NCI-H146 treated with DMSO at 0.1 percent for 48 hours (cell line): ENCODE data around the gene GALNT12.

Experiments used
- DNase-seq: peaks from one replicate; lab custom pipeline; 2025; ENCODE audit not compliant: unreplicated experiment; lab: John Stamatoyannopoulos, UW

GALNT12 gene

DNA sequence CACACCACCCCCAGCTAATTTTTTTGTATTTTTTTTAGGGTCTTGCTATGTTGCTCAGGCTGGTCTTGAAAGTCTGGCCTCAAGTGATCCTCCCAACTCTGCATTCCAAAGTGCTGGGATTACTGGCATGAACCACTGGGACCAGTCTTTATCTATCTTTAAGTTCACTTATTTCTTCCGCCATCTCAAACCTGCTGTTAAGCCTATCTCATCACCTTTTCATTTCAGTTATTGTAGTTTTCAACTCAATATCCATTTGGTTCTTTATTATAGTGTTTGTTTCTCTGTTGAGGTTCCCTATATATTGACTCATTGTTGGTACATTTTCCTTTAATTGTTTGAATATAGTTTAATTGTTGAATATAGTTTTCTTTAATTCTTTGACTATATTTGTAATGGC is 48.1 kb downstream of the GALNT12 start:
- no peak for DNase-seq

DNA sequence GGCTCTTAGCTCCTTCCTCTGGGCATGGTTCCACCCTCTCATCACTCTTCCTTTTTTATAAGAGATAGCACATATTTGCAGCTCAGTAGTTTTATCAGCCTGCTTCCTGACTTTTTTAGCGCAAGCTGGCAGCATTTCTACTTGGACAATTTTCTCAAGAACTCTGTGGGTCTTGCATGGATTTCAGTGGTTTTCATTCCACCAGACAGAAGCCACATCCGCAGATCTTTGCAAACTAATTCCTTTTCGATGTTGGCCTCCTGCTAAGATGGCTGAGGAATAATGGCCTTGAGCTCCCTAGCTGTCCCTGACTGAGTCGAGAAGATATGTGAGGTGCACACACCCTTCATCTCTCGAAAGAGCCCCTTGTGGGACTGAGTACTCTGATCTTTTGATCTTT is 49.5 kb downstream of the GALNT12 start:
- no peak for DNase-seq

DNA sequence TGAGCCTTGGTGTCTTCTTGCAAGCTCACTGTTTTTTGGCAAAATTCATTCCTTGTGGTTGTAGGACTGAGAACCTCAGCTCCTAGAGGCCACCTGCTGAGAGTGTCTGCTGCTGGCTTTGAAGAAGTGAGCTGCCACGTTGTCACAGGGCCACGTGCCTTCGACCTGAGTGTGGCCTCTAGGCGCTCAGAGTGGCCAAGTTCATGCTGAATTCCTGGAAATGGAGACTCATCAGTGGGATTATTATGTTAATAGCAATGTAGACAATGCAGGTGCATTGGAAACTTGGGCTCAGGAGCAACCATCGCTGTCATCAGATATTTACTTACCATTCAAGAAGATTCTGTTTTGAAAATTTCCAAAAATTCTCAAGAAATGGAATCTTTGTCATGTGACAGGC is 52.5 kb downstream of the GALNT12 start:
- DNase-seq = no peak

DNA sequence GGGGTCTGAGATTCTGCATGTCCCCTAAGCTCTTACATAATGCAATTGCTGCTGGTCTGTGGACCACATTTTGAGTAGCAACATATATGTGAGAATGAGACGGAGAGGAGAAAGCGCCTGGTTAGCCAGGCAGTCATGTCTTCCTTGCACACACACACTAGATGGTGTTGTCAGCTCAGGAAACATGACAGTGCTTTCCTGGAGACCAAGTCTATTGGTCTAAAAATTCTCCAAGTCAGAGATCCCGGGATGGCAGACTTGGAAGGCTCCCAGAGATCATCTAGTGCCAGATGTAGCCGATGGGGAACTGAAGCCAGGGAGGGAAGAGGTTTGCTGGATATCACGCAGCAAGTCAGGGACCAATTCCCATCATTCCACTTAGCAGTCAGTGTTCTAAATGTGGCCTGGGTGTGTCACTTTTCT is 53.4 kb downstream of the GALNT12 start:
- no peak for DNase-seq

DNA sequence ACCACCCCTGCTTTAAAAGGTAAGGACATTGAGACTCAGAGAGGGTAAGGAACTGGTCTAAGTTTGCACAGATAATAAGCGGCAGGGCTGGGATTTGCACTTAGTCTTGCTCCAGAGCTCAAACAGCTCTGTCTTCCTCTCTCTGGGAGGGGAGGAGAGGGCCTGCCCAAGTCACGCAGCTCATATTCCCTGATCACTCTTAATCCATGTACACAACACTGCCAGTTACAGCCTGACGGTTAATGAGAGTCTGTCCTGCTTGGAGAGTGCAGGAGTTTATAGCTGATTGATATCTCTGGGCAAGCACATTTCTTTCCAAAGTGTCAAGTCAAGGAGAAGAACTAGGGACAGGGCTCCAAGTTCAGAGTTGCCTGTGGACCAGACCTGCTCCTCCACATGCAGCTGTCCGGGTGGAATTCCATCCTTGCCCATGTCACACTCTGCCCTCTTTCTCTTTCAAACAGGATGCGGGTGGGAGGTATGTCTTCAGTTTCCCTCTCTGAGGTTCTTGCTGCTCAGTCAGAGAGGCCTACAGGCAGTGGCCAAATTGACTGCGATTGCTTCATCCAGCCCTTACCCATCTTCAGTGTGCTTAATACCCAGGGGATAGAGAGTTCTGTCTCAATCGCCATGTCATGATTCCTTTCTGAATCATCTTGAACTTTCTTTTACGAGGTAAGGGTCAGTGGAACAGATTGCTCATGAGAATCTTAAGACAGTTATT is 54.5 kb downstream of the GALNT12 start:
- no peak for DNase-seq

DNA sequence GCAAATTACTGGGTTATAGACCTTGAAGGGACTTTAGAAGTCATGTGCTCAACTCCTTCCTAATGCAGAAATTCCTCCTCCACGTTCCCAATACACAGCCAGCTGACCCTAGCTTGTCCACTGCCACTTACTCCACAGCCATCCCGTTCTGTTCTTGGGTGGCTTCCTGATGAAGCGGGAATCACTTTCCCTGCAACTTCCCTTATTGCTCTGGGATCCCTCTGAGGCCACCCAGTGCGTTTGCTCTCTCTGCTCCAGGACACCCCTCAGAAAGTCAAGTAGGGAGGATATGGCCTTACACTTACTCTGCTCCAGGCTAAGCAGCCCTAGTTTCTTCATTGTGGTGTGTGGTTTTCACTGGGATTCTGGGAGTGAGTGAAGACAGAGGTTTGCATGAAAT is 55.5 kb downstream of the GALNT12 start:
- DNase-seq = no peak

DNA sequence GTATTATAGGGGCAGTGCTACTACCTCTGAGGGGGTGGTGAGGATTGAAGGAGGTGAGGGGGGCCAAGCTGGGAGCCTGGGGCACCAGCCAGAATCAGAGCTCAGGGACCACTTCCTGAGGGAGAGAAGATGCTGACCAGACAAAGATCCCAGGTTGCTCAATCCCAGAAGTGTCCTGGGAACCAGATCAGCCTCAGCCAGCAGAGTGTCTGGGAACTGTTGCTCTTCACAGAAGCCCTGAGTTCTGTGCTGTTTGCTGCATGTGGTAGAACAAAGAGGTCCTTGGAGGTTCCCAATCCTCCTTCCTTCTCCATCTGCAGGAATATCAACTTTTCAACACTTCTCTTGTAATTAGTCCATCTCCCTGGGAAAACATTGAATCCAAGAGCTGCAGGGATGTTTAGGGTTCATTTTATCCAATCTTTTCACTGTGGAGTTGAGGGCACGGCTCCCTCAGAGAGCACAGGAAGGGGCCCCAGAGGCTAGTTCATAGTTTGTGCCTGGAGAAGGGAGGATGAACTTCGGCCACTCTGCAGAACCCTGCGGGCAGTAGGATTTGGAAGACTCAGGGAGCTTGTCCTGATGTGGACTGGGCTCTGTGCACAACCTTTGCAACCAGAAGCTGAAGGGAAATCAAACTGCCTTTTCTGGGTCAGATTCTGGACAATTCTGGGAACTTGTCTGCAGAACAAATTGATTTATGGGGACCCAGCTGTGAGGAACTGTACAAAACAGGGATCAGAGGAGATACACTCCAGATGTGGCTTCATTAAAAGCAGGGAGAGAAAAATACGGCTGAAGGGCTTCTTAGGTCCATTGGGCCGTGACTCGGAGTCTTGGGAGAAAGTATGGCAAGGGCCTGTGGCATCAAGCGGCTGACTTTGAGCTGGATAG is 57.1 kb downstream of the GALNT12 start:
- no peak for DNase-seq

DNA sequence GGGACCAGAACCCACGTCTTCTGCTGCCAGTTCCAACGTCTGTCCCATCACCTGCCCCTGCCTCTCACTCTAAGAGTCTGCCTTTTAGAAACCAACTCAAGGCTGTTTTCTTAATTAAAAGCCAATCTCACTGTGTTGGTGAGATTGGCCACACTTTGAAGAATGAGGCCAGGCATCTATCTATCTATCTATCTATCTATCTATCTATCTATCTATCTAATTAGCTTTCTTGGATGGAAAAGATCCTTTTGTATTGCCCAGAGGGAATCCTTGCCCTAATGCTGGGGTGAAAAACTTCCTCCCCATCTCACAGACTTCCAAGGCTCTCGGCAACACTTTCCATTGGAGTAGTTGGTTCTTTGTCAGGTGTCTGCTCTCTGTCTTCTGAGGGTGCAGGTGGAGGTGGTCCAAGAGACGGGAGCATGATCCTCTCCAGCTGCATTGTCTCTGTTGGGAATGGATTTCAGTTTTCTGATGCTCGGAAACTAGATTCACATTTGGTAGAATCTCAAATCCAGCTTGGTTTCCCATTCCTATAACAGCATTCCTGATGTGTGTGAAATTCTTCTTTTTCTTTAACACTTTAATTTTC is 57.9 kb downstream of the GALNT12 start:
- DNase-seq = no peak

DNA sequence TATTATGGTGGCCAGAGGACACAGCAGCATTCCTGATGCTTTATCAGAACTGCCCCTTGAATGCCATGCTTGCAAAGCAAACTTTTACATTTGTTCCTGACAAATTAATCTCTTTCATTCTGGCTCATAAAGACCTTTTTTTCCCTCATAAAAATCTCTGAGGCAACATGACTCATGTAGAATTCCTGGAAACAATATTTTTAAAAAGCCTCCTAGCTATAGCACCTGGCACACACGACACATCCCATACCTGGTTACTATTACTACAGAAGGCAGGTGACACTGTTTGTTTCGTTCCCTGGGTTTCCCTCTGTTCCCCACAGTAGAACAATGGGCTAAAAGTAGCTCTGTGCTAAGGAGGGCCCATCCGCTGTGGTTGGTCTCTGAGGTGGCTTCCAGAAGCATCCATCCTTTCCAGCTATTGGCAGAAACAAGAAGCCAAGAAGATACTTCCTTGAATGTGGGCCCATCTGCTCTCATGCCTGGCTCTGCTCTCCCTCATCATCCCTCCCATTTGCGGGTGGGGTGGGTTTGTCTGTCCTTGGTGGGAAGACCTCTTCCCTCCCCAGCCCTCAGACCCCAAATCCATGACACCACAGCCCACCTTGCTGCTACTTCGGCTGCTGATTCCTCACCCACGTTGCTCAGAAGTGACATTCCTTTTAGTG is 59.1 kb downstream of the GALNT12 start:
- DNase-seq = no peak

DNA sequence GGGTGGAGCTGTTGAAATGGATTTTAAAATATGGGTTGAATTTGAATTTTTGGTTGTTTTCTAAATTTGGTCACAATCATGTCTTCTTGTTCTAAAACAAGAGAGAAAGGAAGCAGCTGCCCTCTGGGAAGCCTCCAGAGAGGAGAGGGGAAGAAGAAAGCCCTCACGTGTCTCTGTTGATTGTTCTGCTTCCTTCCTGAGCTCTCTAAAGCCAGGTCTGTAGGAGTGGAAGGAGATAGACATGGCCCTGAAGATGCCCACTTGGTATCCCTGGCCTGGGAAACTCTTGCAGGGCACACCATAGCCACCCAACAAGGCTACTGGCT is 59.6 kb downstream of the GALNT12 start:
- DNase-seq = no peak

DNA sequence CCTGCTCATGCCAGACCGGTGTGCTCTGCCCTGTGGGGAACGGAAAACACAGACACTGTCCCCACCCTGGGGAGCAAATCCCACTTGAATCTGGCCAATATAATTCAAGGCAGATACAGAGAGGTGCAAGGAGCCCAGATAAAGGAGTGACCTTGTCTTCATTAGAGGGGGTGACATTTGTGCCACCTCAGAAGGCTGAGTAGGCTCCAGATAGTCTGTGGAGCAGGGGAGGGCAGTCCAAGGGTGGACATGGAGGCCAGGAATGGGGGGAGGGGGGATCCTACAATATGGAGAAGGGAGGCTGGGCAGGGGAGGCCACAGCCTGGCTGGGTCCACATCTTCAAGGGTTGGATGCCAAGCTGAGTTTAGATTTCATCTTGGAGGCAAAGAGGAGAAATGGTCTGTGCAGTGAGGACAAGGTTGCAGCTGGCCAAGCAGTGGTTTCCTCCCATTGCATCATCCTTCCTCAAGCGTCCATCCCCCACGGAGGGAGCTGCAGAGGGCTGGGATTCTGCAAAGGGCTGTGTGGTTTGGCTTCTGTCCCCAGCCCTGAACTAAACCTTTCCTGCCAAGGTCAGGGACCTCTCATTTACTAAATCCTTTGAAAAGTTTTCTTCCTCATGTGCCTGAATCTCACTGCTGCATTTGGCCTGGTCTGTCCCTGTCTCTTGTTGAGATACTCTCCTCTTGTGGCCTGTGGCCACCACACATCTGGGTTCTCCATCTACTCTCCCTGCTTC is 60.1 kb downstream of the GALNT12 start:
- DNase-seq = no peak

DNA sequence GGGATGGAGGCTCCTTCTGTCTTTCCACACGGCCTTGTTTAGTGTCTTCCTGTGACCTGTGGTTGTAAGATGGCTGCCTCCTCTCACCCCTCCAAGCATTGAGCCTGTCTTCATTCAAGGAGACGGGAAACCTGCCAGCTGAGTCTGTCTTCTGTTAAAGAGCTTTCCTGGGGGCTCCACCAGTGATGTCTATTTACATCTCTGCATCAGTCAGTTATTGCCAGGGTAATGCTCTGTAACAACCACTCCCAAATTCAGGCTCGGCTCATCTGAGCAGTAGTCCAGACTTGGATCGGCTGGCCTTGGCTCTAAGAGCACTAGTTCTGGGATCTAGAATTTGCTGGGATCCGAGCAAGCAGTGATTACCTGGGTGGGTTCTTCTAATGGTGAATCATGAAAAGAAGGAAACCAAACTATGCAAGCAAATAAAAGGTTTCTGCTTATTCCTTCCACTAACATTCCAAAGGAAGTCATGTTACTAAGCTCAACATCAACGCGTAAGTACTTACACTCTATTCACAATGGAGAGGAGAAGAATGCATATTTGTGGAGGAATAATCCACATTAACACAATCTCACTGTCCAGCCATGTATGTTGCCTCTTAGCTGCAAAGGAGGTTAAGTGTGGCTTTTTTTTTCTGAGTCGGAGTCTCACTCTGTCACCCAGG is 61.7 kb downstream of the GALNT12 start:
- DNase-seq = no peak

DNA sequence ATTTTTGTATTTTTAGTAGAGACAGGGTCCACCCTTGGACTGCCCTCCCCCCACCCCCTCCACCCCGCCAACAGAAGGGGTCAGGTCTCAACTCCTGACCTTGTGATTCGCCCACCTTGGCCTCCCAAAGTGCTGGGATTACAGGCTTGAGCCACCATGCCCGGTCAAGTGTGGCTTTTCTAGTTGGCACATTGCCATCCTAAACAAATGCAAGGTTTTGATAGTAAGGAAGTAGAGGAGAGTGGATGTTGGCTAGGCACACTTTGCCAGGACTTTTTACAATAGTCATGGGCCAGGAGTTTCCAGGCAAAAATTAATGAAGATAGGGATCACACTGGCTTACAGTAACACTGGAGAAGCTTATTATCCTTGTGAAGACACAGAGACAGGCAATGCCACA is 62.4 kb downstream of the GALNT12 start:
- no peak for DNase-seq

DNA sequence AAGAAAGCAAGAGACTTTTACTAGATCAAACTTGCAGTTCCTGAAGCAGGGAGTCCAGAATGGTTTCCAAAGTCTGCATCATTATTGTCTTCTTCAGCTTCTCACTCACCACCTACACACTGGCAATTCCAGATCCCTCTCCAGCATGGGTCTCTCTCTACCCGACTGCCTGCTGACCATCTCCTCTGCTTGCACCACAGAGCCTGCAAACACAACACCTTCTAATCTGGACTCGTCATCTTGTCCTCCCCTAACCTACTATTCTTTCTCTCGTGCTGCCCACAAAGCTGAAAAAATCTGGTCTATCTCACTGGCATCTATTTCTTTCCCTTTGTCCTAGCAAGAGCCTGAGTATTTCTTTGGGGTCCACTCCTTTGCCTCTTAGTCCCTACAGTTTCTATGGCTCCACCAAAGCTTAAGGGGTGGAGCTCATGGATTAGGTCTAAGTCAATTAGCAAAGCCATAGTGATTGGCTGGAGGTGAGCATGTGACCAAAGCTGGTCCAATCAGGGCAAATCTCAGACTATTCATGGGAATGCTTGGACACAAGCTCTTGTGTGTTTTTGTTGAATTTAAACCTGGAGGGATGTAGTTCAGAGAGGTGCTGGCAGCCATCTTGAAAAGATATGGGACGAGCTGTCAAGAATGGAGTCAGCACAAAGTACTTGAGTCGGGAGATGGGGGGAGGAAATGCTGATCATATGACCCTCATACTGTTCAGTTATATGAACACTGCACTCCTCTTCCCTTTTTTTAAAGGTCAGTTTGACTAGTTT is 63.5 kb downstream of the GALNT12 start:
- no peak for DNase-seq

DNA sequence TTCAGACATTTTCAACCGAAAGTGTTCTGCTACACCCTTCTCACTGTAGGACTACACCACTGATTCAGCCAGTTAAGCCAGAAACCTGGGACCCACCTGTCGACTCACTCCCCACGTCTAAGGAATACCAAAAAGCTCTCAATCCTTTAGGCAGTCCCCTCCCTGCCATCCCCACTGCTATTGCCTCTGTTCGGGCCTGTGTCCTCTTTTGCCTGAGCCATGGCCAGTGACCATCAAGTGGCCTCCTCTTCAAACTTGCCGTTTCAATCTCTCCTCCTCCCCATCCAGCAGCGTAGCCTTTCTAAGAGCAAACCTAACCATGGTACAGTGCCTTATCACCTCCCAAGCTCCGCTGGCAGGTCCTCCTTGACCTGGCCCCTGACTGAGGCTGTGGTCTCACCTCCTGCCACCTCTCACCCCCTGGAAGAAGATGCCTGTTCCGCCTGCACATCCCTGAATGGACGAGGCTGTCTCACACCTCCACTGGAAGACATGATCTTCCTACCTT is 64.1 kb downstream of the GALNT12 start:
- DNase-seq = no peak

DNA sequence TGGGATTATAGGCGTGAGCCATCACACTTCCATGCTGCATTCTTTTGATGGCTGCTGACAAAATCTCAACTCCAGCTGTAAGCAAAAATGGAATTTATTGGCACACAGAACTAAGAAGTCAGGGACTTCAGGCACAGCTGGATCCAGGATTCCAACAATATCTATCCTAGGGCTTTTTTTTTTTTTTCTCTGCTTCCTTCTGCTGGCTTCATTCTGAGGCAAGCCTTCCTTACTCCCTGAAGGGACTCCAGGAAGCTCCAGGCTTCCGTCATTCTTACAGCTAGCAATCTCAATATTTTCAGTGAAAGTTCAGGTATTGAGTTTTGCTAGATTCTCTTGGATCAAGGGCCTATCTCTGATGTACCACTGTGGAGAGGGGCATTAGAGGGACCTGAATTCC is 66.1 kb downstream of the GALNT12 start:
- no peak for DNase-seq

DNA sequence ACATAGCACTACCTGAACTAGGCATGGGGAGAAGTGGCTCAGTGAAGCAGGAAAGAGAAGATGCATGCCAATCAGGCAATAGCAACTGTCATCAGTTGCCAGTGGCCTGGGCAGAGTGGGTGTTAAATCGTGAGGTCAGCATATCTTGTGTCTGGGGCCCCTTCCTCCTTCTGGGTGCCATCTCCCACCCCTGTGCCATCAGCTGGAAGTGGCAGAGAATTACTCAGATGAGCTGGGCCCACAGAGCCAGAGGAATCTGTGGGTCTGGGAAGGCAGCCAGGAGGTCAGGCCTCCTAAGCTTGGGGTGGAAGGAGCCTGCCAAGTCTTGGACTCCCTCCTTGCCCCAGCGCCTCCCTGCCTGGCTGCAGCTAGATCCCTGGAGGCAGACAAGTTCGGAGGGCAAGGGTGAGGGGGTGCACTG is 66.5 kb downstream of the GALNT12 start:
- no peak for DNase-seq

DNA sequence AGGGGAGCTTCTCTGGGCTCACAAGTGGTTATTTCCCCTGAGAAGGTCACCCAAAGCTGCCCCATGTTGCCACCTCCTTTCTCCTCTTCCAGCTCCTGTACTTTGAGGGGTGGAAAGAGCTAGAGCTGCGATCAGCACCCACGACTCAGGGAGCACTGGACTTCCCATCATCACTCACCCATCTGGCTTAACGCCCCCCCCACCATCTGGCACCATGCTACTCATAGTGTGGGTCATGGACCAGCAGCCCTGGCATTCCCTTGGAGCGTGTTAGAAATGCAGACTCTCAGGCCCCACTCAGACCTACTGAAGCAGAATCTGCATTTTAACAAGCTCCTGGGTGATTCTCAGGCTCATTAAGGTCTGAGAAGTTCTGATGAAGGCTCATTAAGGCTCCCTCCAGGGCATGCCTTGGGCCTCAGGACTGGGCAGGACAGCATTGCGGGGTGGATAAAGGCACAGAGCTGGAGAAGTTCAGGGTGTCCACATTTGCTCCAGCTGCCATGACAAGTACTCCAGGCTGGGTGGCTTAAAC is 67.3 kb downstream of the GALNT12 start:
- DNase-seq = no peak

DNA sequence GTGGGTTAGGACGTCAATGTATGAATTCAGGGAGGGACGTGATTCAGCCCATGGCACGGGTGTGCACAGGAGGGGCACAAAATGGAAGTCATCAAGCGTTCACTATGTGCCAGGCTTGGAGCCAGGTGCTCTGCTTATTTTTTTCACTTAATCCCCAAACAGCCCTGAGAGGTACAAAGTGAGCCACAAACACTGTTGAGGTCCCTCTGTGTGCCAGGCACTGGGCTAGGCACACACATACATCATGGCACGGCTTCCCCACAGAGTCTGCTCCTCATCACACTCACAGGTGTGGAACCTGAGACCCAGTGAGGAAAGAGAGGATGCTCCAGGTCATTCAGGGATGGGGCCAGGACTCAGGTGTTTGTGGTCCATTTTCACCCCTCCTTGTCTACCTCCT is 68.1 kb downstream of the GALNT12 start:
- no peak for DNase-seq
